Measurements from ENCODE around the gene EDN1. TPM values are rescaled to one million over a fixed set of nuclear protein-coding genes. Genes with fewer than 3 reads are reported as not detected.

Gene EDN1
- polyA plus RNA-seq, 2 donors: 1.5 to 2.2 TPM

DNA sequence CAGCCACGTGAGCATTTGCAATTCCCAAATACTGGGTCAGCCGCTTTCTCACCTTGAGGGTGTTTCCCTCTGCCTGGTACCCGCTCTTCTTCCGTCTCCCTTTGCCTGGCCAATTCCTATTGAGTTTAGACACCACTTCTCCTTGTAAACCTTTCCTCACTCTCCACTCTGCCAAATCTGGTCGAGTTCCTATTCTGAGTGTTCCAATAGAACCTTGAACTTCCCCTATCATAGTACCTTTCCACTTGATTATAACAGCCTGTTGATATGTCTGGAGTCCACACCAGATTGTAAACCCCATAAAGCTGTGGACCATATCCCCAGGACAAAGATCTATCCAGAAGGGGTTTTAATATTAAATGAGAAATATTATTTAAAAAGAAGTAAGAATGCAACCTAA lies 36.0 kb upstream of the EDN1 start:
- no peaks in the 10 kb centered on the region for H3K9me3 ChIP-seq (ENCODE audit: control insufficient read depth in 2 of 2, insufficient read depth in 1 of 2, low read depth in 1 of 2, low read length in 1 of 2)
- H3K27me3 ChIP-seq (ENCODE audit: control insufficient read depth in 1 of 2, insufficient read depth in 2 of 2, low read length in 2 of 2): no peaks in the 10 kb centered on the region
- no peaks in the 10 kb centered on the region for H3K4me1 ChIP-seq (ENCODE audit: control insufficient read depth in 2 of 2, insufficient read depth in 2 of 2, low read length in 1 of 2)
- no peaks in the 10 kb centered on the region for H3K36me3 ChIP-seq (ENCODE audit: control insufficient read depth in 2 of 2, insufficient read depth in 2 of 2, low read length in 1 of 2)
- H3K27ac ChIP-seq (ENCODE audit: low read depth in 2 of 2, low read length in 1 of 2): no peak overlapping the region
- WGBS, 2 donors: 75 to 83% methylated on average over 5 of the region's 5 CpGs
- no peak overlapping the region for H3K4me3 ChIP-seq (ENCODE audit: low read depth in 1 of 2, low read length in 2 of 2)

DNA sequence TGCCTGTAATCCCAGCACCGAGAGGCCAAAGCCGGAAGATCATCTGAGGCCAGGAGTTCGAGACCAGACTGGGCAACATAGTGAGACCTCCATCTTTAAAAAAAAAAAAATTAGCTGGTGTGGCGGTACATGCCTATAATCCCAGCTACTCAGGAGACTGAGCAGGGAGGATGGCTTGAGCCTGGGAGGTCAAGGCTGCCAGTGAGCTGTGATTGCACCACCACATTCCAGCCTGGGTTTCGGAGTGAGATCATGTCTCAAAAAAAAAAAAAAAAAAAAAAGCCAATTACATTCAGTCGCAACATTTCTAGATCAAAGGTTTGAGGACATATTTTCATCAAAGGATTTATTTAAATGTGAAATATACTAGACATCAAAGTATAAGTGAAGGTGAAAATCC lies 32.0 kb upstream of the EDN1 start:
- Histone ChIP-seq H3K27ac (ENCODE audit: low read depth in 2 of 2, low read length in 1 of 2) (no peak overlapping the region), H3K4me1 (ENCODE audit: control insufficient read depth in 2 of 2, insufficient read depth in 2 of 2, low read length in 1 of 2) (no peaks in the 10 kb centered on the region), H3K27me3 (ENCODE audit: control insufficient read depth in 1 of 2, insufficient read depth in 2 of 2, low read length in 2 of 2) (no peaks in the 10 kb centered on the region), H3K4me3 (ENCODE audit: low read depth in 1 of 2, low read length in 2 of 2) (no peak overlapping the region), H3K9me3 (ENCODE audit: control insufficient read depth in 2 of 2, insufficient read depth in 1 of 2, low read depth in 1 of 2, low read length in 1 of 2) (no peaks in the 10 kb centered on the region), H3K36me3 (ENCODE audit: control insufficient read depth in 2 of 2, insufficient read depth in 2 of 2, low read length in 1 of 2) (no peaks in the 10 kb centered on the region)
- 97 to 98% methylated on average over 6 of the region's 6 CpGs for WGBS, 2 donors

GRCh38 chr6:12258591-12259075 lies 31.5 kb upstream of the EDN1 start:
- Histone ChIP-seq H3K9me3 (ENCODE audit: control insufficient read depth in 2 of 2, insufficient read depth in 1 of 2, low read depth in 1 of 2, low read length in 1 of 2) (no peaks in the 10 kb centered on the region), H3K36me3 (ENCODE audit: control insufficient read depth in 2 of 2, insufficient read depth in 2 of 2, low read length in 1 of 2) (no peaks in the 10 kb centered on the region), H3K27ac (ENCODE audit: low read depth in 2 of 2, low read length in 1 of 2) (no peak overlapping the region), H3K4me1 (ENCODE audit: control insufficient read depth in 2 of 2, insufficient read depth in 2 of 2, low read length in 1 of 2) (no peaks in the 10 kb centered on the region), H3K27me3 (ENCODE audit: control insufficient read depth in 1 of 2, insufficient read depth in 2 of 2, low read length in 2 of 2) (no peaks in the 10 kb centered on the region), H3K4me3 (ENCODE audit: low read depth in 1 of 2, low read length in 2 of 2) (no peak overlapping the region)
- WGBS, 2 donors: 95 to 96% methylated on average over 3 of the region's 3 CpGs

- Histone ChIP-seq H3K36me3 (ENCODE audit: control insufficient read depth in 2 of 2, insufficient read depth in 2 of 2, low read length in 1 of 2) (no peaks in the 10 kb centered on the region), H3K4me1 (ENCODE audit: control insufficient read depth in 2 of 2, insufficient read depth in 2 of 2, low read length in 1 of 2) (no peaks in the 10 kb centered on the region), H3K4me3 (ENCODE audit: low read depth in 1 of 2, low read length in 2 of 2) (no peak overlapping the region), H3K27ac (ENCODE audit: low read depth in 2 of 2, low read length in 1 of 2) (no peak overlapping the region), H3K9me3 (ENCODE audit: control insufficient read depth in 2 of 2, insufficient read depth in 1 of 2, low read depth in 1 of 2, low read length in 1 of 2) (no peaks in the 10 kb centered on the region), H3K27me3 (ENCODE audit: control insufficient read depth in 1 of 2, insufficient read depth in 2 of 2, low read length in 2 of 2) (no peaks in the 10 kb centered on the region)
- WGBS, 2 donors: 88 to 92% methylated on average over 2 of the region's 2 CpGs
Measured at GRCh38 chr6:12260458-12261093, 29.6 kb upstream of the EDN1 start.

DNA sequence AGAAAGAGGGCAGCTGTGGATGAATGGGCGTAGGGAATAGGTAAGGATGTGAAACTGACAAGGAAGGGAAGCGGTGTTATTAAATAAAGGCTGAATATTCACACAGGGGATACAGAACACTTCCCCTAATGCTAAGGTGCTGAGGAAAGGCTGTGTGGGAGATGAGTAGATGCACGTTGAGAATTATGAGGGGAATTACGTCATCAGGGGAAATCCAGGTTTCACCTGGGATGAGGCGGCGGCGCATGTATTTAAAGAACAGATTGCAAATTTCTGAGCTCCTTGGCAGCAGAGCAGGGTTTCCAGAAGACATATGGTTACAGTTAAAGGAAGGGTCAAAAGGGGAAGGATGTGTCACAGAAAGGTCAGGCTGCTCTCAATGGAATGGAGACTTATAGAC lies 28.7 kb upstream of the EDN1 start:
- Histone ChIP-seq H3K9me3 (ENCODE audit: control insufficient read depth in 2 of 2, insufficient read depth in 1 of 2, low read depth in 1 of 2, low read length in 1 of 2) (no peaks in the 10 kb centered on the region), H3K4me3 (ENCODE audit: low read depth in 1 of 2, low read length in 2 of 2) (no peak overlapping the region), H3K36me3 (ENCODE audit: control insufficient read depth in 2 of 2, insufficient read depth in 2 of 2, low read length in 1 of 2) (no peaks in the 10 kb centered on the region), H3K27me3 (ENCODE audit: control insufficient read depth in 1 of 2, insufficient read depth in 2 of 2, low read length in 2 of 2) (no peaks in the 10 kb centered on the region), H3K27ac (ENCODE audit: low read depth in 2 of 2, low read length in 1 of 2) (no peak overlapping the region), H3K4me1 (ENCODE audit: control insufficient read depth in 2 of 2, insufficient read depth in 2 of 2, low read length in 1 of 2) (no peaks in the 10 kb centered on the region)
- 68 to 71% methylated on average over 7 of the region's 7 CpGs for WGBS, 2 donors

DNA sequence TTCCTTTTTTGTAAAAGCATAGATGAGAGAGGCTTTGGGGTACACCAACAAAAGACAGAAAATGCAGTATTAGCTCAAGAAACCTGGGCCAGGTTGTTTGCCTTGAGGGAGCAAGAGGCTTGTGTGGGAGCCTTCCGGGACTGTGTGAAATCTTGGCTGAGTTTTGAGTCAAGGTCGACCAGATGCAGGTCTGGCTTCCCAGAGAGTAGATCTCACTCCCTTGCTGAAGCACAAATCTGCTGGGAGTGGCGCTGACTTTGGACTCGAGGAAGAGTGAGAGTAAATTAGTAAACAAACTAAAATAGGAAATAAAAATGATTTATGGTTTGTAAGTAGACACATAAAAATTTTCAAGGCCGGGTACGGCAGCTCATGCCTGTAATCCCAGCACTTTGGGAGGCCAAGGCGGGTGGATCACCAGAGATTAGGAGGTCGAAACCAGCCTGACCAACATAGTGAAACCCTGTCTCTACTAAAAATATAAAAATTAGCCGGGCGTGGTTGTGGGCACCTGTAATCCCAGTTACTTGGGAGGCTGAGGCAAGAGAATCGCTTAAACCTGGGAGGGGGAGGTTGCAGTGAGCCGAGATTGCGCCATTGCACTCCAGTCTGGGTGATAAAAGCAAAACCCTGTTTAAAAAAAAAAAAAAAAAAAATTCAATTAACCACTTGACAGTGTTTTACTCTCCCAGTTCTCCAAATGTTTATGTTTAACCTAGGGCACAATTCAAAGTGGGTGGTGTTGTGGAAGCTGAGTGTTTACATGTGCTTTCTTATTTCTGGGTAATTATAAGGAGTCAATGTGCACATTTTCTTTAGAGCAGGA lies 27.7 kb upstream of the EDN1 start:
- no peaks in the 10 kb centered on the region for H3K27me3 ChIP-seq (ENCODE audit: control insufficient read depth in 1 of 2, insufficient read depth in 2 of 2, low read length in 2 of 2)
- H3K27ac ChIP-seq (ENCODE audit: low read depth in 2 of 2, low read length in 1 of 2): no peak overlapping the region
- H3K36me3 ChIP-seq (ENCODE audit: control insufficient read depth in 2 of 2, insufficient read depth in 2 of 2, low read length in 1 of 2): no peaks in the 10 kb centered on the region
- H3K4me1 ChIP-seq (ENCODE audit: control insufficient read depth in 2 of 2, insufficient read depth in 2 of 2, low read length in 1 of 2): no peaks in the 10 kb centered on the region
- H3K4me3 ChIP-seq (ENCODE audit: low read depth in 1 of 2, low read length in 2 of 2): no peak overlapping the region
- 74 to 82% methylated on average over 13 of the region's 13 CpGs for WGBS, 2 donors
- no peaks in the 10 kb centered on the region for H3K9me3 ChIP-seq (ENCODE audit: control insufficient read depth in 2 of 2, insufficient read depth in 1 of 2, low read depth in 1 of 2, low read length in 1 of 2)

- Histone ChIP-seq H3K27me3 (ENCODE audit: control insufficient read depth in 1 of 2, insufficient read depth in 2 of 2, low read length in 2 of 2) (no peaks in the 10 kb centered on the region), H3K36me3 (ENCODE audit: control insufficient read depth in 2 of 2, insufficient read depth in 2 of 2, low read length in 1 of 2) (no peaks in the 10 kb centered on the region), H3K4me3 (ENCODE audit: low read depth in 1 of 2, low read length in 2 of 2) (no peak overlapping the region), H3K4me1 (ENCODE audit: control insufficient read depth in 2 of 2, insufficient read depth in 2 of 2, low read length in 1 of 2) (no peaks in the 10 kb centered on the region), H3K9me3 (ENCODE audit: control insufficient read depth in 2 of 2, insufficient read depth in 1 of 2, low read depth in 1 of 2, low read length in 1 of 2) (no peaks in the 10 kb centered on the region), H3K27ac (ENCODE audit: low read depth in 2 of 2, low read length in 1 of 2) (no peak overlapping the region)
- 45 to 48% methylated on average over 2 of the region's 2 CpGs for WGBS, 2 donors
Measured at GRCh38 chr6:12263403-12263802, 26.8 kb upstream of the EDN1 start.

DNA sequence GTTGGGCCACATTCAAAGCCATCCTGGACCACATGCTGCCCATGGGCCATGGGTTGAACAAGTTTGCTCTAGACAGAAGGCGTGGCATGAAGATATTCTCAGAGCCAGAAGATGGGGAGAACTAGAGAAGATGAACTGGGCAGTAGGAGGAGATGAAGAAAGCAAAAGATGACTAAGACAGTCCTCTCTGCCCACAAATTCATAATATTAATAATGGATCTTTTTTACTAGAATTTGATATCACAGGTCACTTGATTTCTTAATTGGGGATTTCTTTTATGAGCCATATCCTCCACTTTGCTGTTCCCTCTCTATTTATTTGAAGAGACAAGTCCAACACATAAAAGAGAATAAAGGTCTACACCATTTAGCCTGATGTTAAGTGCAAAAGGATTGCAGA lies 25.5 kb upstream of the EDN1 start:
- 91 to 93% methylated on average over 1 of the region's 1 CpG for WGBS, 2 donors
- Histone ChIP-seq H3K4me1 (ENCODE audit: control insufficient read depth in 2 of 2, insufficient read depth in 2 of 2, low read length in 1 of 2) (no peaks in the 10 kb centered on the region), H3K36me3 (ENCODE audit: control insufficient read depth in 2 of 2, insufficient read depth in 2 of 2, low read length in 1 of 2) (no peaks in the 10 kb centered on the region), H3K9me3 (ENCODE audit: control insufficient read depth in 2 of 2, insufficient read depth in 1 of 2, low read depth in 1 of 2, low read length in 1 of 2) (no peaks in the 10 kb centered on the region), H3K27ac (ENCODE audit: low read depth in 2 of 2, low read length in 1 of 2) (no peak overlapping the region), H3K4me3 (ENCODE audit: low read depth in 1 of 2, low read length in 2 of 2) (no peak overlapping the region), H3K27me3 (ENCODE audit: control insufficient read depth in 1 of 2, insufficient read depth in 2 of 2, low read length in 2 of 2) (no peaks in the 10 kb centered on the region)

DNA sequence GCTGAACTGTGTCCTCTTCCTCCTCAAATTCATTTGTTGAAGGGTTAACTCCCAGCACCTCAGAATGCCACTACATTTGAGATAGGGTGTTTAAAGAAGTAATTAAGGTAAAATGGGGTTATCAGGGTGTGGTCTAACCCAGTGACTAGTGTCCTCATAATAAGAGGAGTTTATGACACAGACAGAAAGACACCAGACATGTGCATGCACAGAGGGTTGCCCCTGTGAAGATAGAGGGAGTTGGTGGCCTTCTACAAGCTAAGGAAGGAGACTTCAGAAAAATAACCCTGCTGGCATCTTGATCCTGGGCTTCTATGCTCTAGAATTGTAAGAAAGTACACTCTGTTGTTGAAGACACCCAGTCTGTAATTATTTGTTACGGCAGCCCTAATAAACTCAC lies 24.9 kb upstream of the EDN1 start:
- WGBS, 2 donors: 93 to 98% methylated on average over 1 of the region's 1 CpG

GRCh38 chr6:12265791-12266190 lies 24.4 kb upstream of the EDN1 start:
- Histone ChIP-seq H3K27me3 (ENCODE audit: control insufficient read depth in 1 of 2, insufficient read depth in 2 of 2, low read length in 2 of 2) (no peaks in the 10 kb centered on the region), H3K4me1 (ENCODE audit: control insufficient read depth in 2 of 2, insufficient read depth in 2 of 2, low read length in 1 of 2) (no peaks in the 10 kb centered on the region), H3K27ac (ENCODE audit: low read depth in 2 of 2, low read length in 1 of 2) (no peak overlapping the region), H3K4me3 (ENCODE audit: low read depth in 1 of 2, low read length in 2 of 2) (no peak overlapping the region), H3K9me3 (ENCODE audit: control insufficient read depth in 2 of 2, insufficient read depth in 1 of 2, low read depth in 1 of 2, low read length in 1 of 2) (no peaks in the 10 kb centered on the region), H3K36me3 (ENCODE audit: control insufficient read depth in 2 of 2, insufficient read depth in 2 of 2, low read length in 1 of 2) (no peaks in the 10 kb centered on the region)
- 82 to 89% methylated on average over 2 of the region's 2 CpGs for WGBS, 2 donors

More for the DNA sequence above, 24.9 kb upstream of the EDN1 start:
- Histone ChIP-seq H3K27me3 (ENCODE audit: control insufficient read depth in 1 of 2, insufficient read depth in 2 of 2, low read length in 2 of 2) (no peaks in the 10 kb centered on the region), H3K27ac (ENCODE audit: low read depth in 2 of 2, low read length in 1 of 2) (no peak overlapping the region), H3K9me3 (ENCODE audit: control insufficient read depth in 2 of 2, insufficient read depth in 1 of 2, low read depth in 1 of 2, low read length in 1 of 2) (no peaks in the 10 kb centered on the region), H3K4me3 (ENCODE audit: low read depth in 1 of 2, low read length in 2 of 2) (no peak overlapping the region), H3K36me3 (ENCODE audit: control insufficient read depth in 2 of 2, insufficient read depth in 2 of 2, low read length in 1 of 2) (no peaks in the 10 kb centered on the region), H3K4me1 (ENCODE audit: control insufficient read depth in 2 of 2, insufficient read depth in 2 of 2, low read length in 1 of 2) (no peaks in the 10 kb centered on the region)

Data from esophagus (tissue), 2 donors.